GM12878 (cell line): Measurements from ENCODE around the gene ABTB1.

ENCODE experiments used
- CTCF ChIP-seq, 3 experiments: IDR thresholded peaks in 2 of 3; conservative IDR thresholded peaks in 1 of 3; 2 replicates each; pipeline ENCODE4 v1.5.1; 2011; ENCODE audit warnings: low read depth in 3 of 3, low read length in 3 of 3, mild to moderate bottlenecking in 3 of 3, control low read depth in 2 of 3, moderate library complexity in 2 of 3, inconsistent platforms in 1 of 3, mixed read lengths in 1 of 3; ENCODE audit not compliant: control insufficient read depth in 2 of 3, insufficient read depth in 1 of 3; ENCODE audit errors: extremely low read depth in 1 of 3
- E2F4 ChIP-seq: IDR thresholded peaks from 2 replicates; pipeline ENCODE4 v1.6.1; 2012; ENCODE audit warnings: low read depth, low read length, improper control_type of control experiment
- FOXM1 ChIP-seq: IDR thresholded peaks from 2 replicates; pipeline ENCODE4 v1.6.1; 2012; ENCODE audit warnings: low read depth, mild to moderate bottlenecking, inconsistent platforms, low read length, moderate library complexity
- IRF5 ChIP-seq: fragments of 450-650 bp; IDR thresholded peaks from 2 replicates; pipeline ENCODE4 v1.6.1; 2017; ENCODE audit warnings: borderline replicate concordance
- JUND ChIP-seq: IDR thresholded peaks from 2 replicates; pipeline ENCODE4 v1.6.1; 2012; ENCODE audit warnings: low read depth, mild to moderate bottlenecking, low read length, improper control_type of control experiment, moderate library complexity
- MEF2B ChIP-seq: fragments of 450-650 bp; IDR thresholded peaks from 2 replicates; pipeline ENCODE4 v1.6.1; 2018; ENCODE audit warnings: mild to moderate bottlenecking, moderate library complexity; ENCODE audit not compliant: partially characterized antibody, poor library complexity, severe bottlenecking
- PKNOX1 ChIP-seq: fragments of 450-650 bp; IDR thresholded peaks from 2 replicates; pipeline ENCODE4 v1.6.1; 2016; ENCODE audit warnings: mild to moderate bottlenecking
- RFX5 ChIP-seq: IDR thresholded peaks from 2 replicates; pipeline ENCODE4 v1.6.1; 2011; ENCODE audit warnings: low read depth, low read length, improper control_type of control experiment
- TAF1 ChIP-seq: IDR thresholded peaks from 2 replicates; pipeline ENCODE4 v1.6.1; 2011; ENCODE audit warnings: mild to moderate bottlenecking, low read depth, low read length, borderline replicate concordance

- TF ChIP-seq E2F4 = no peak
- no peak for TF ChIP-seq TAF1
- TF ChIP-seq PKNOX1 = no peak
- TF ChIP-seq RFX5 = no peak
- no peak for TF ChIP-seq CTCF (IDR thresholded peaks at IDR 0.05 in 2 of 3, conservative IDR thresholded peaks at IDR 0.05 in 1 of 3; ENCODE audit: control insufficient read depth in 2 of 3, extremely low read depth in 1 of 3, insufficient read depth in 1 of 3, low read depth in 3 of 3, low read length in 3 of 3)
- TF ChIP-seq JUND = no peak
- no peak for TF ChIP-seq MEF2B
- no peak for TF ChIP-seq FOXM1
- no peak for TF ChIP-seq IRF5
These were observed 5.0 kb downstream of the ABTB1 start for GRCh38 chr3:127677541-127678314.
